SK-N-SH (cell line): ENCODE data around the gene NAALADL1. TPM values are rescaled to one million over a fixed set of nuclear protein-coding genes. Genes with fewer than 3 reads are reported as not detected.

Experiments
- CTCF ChIA-PET: fragments of 300-600, 350-600 bp; formaldehyde crosslinking; extraction: SDS; loops from one replicate; lab custom pipeline; 2021; lab: Yijun Ruan, JAX
- POLR2A ChIA-PET: fragments of 350-600 bp; sonication (Branson Sonifier 250); formaldehyde crosslinking; extraction: SDS; loops from one replicate; lab custom pipeline; 2020; ENCODE audit warnings: antibody characterized with exemption, inconsistent platforms; lab: Yijun Ruan, JAX
- DNase-seq: peaks from one replicate; pipeline ENCODE4 v3.0.0; 2012
- H2AFZ ChIP-seq: fragments of 200-600 bp; sonication (generic); 2 replicates; pipeline ENCODE4 v1.8.1; 2016; ENCODE audit warnings: antibody characterized with exemption, mild to moderate bottlenecking, low read depth
- H3F3A ChIP-seq: fragments of 200-600 bp; sonication (generic); replicated peaks from 2 replicates; pipeline ENCODE3; 2016; ENCODE audit warnings: antibody characterized with exemption, mild to moderate bottlenecking; ENCODE audit not compliant: insufficient read depth
- H3K27ac ChIP-seq, 2 experiments: fragments of 200-500 bp in 1 of 2; fragments of 200-600 bp in 1 of 2; sonication (Bioruptor generic) in 1 of 2; sonication (generic), shearing (Covaris generic) in 1 of 2; 2 replicates each; pipeline versions ENCODE4 v1.5.1 to v1.6.1; 2014 to 2016; ENCODE audit warnings: low read depth in 2 of 2, inconsistent platforms in 1 of 2, low read length in 1 of 2, mild to moderate bottlenecking in 1 of 2, mixed read lengths in 1 of 2
- H3K27me3 ChIP-seq: fragments of 200-600 bp; sonication (generic), shearing (Covaris generic); 2 replicates; pipeline ENCODE4 v1.6.1; 2016; ENCODE audit warnings: mixed run types; ENCODE audit not compliant: insufficient read depth
- H3K36me3 ChIP-seq, 2 experiments: fragments of 200-500 bp in 1 of 2; fragments of 200-600 bp in 1 of 2; sonication (Bioruptor generic) in 1 of 2; sonication (generic) in 1 of 2; replicated peaks in 1 of 2; 2 replicates each; pipeline versions ENCODE3 to v1.5.1; 2014 to 2016; ENCODE audit warnings: low read length in 1 of 2, mild to moderate bottlenecking in 1 of 2; ENCODE audit not compliant: insufficient read depth in 2 of 2, control insufficient read depth in 1 of 2
- H3K4me1 ChIP-seq, 2 experiments: fragments of 200-500 bp in 1 of 2; fragments of 200-600 bp in 1 of 2; sonication (Bioruptor generic) in 1 of 2; sonication (generic), shearing (Covaris generic) in 1 of 2; 2 replicates each; pipeline versions ENCODE4 v1.5.1 to v1.6.1; 2014 to 2016; ENCODE audit warnings: low read depth in 1 of 2, low read length in 1 of 2, mixed run types in 1 of 2; ENCODE audit not compliant: insufficient read depth in 2 of 2, control insufficient read depth in 1 of 2
- H3K4me2 ChIP-seq: fragments of 200-600 bp; sonication (generic), shearing (Covaris generic); 2 replicates; pipeline ENCODE4 v1.6.1; 2017; ENCODE audit warnings: mixed run types
- H3K4me3 ChIP-seq, 2 experiments: fragments of 200-500 bp in 1 of 2; fragments of 200-600 bp in 1 of 2; sonication (Bioruptor generic) in 1 of 2; sonication (generic), shearing (Covaris generic) in 1 of 2; 2 replicates each; pipeline versions ENCODE4 v1.5.1 to v1.8.1; 2014 to 2016; ENCODE audit warnings: low read depth in 2 of 2, inconsistent platforms in 1 of 2, low read length in 1 of 2, mild to moderate bottlenecking in 1 of 2, mixed read lengths in 1 of 2, moderate library complexity in 1 of 2
- H3K79me2 ChIP-seq: fragments of 200-600 bp; sonication (generic); 2 replicates; pipeline ENCODE4 v1.8.1; 2017; ENCODE audit warnings: mild to moderate bottlenecking; ENCODE audit not compliant: insufficient read depth
- H3K9ac ChIP-seq: fragments of 200-600 bp; sonication (generic); 2 replicates; pipeline ENCODE4 v1.6.1; 2017; ENCODE audit warnings: mixed run types
- H3K9me2 ChIP-seq: fragments of 200-600 bp; sonication (generic); 2 replicates; pipeline ENCODE4 v1.6.1; 2017; ENCODE audit warnings: mixed run types
- H3K9me3 ChIP-seq: fragments of 200-600 bp; sonication (generic); 2 replicates; pipeline ENCODE4 v1.6.1; 2017; ENCODE audit warnings: mixed run types, mild to moderate bottlenecking, moderate library complexity
- H4K20me1 ChIP-seq: fragments of 200-600 bp; sonication (generic); 2 replicates; pipeline ENCODE4 v1.6.1; 2017; ENCODE audit warnings: mild to moderate bottlenecking, mixed run types; ENCODE audit not compliant: insufficient read depth
- EP300 ChIP-seq, 2 experiments: IDR thresholded peaks; 2 replicates each; pipeline versions ENCODE4 v1.4.0 to v1.6.1; 2012; ENCODE audit warnings: borderline replicate concordance in 1 of 2, low read depth in 1 of 2, low read length in 1 of 2
- FOXJ3 ChIP-seq: sonication (generic); formaldehyde crosslinking; IDR thresholded peaks from 2 replicates; pipeline ENCODE4 v1.5.1; 2020; ENCODE audit warnings: mild to moderate bottlenecking, missing genetic modification reagents
- JUND ChIP-seq: IDR thresholded peaks from 2 replicates; pipeline ENCODE4 v1.4.0; 2012
- MEF2A ChIP-seq: IDR thresholded peaks from 2 replicates; pipeline ENCODE4 v1.4.0; 2012; ENCODE audit warnings: low read depth, borderline replicate concordance
- MXI1 ChIP-seq: IDR thresholded peaks from 2 replicates; pipeline ENCODE4 v1.6.1; 2012; ENCODE audit warnings: mild to moderate bottlenecking, low read depth, low read length, improper control_type of control experiment
- RCOR1 ChIP-seq: fragments of 150-350 bp; IDR thresholded peaks from 2 replicates; pipeline ENCODE4 v1.6.1; 2017; ENCODE audit warnings: antibody characterized with exemption, low read length
- SIN3A ChIP-seq: IDR thresholded peaks from 2 replicates; pipeline ENCODE4 v1.6.1; 2012; ENCODE audit warnings: low read depth, mild to moderate bottlenecking, low read length, moderate library complexity, borderline replicate concordance
- SMC3 ChIP-seq: IDR thresholded peaks from 2 replicates; pipeline ENCODE4 v1.6.1; 2012; ENCODE audit warnings: low read depth, low read length, improper control_type of control experiment
- TEAD4 ChIP-seq: IDR thresholded peaks from 2 replicates; pipeline ENCODE4 v1.4.0; 2012; ENCODE audit warnings: mild to moderate bottlenecking, borderline replicate concordance; ENCODE audit not compliant: insufficient read depth
- WGBS: methylation state at CpG from one replicate; pipeline ENCODE4 v1.1.6; 2017; ENCODE audit warnings: low lambda C conversion rate; 5-methylcytosine and 5-hydroxymethylcytosine counted together
- polyA plus RNA-seq, 3 experiments: library from polyadenylated mRNA; depleted of rRNA; stranded (reverse); fragments of >200 nt; gene quantifications; 2 replicates each; pipeline ENCODE4 v1.2.3, GENCODE V29; 2012
- TF ChIP-seq, protein P1 (sequence below): IDR thresholded peaks from 2 replicates; pipeline ENCODE4; 2012
- TF ChIP-seq, protein P2 (sequence below): IDR thresholded peaks from 2 replicates; pipeline ENCODE4 v1.6.1; 2012; ENCODE audit warnings: mild to moderate bottlenecking, low read depth, low read length, moderate library complexity
- TF ChIP-seq, protein P3 (sequence below): fragments of 150-350 bp; IDR thresholded peaks from 2 replicates; pipeline ENCODE4 v1.6.1; 2017; ENCODE audit warnings: antibody characterized with exemption, low read length, low read depth, borderline replicate concordance

Gene NAALADL1
- polyA plus RNA-seq, 1 of the 3 experiments (the other 2 are of a cell fraction), result not detected

DNA sequence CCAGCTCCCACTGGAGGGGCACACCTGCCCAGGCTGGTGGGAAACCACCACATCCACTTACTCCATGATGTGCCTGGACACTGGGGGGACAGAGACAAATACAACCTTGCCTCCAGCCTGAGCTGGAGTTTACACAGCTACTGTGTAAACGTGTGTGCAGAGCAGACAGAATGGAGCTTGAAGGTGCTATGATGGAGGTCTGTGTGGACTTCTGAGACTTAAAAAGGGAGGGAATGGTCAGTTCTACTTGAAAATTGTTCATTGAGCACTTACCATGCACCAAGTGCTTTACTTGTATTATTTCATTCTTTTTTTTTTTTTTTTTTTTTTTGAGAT, 14.2 kb upstream of the NAALADL1 start (continued):
- TF ChIP-seq EP300 (IDR thresholded peaks at IDR 0.05; ENCODE audit: borderline replicate concordance in 1 of 2, low read depth in 1 of 2, low read length in 1 of 2), result no peak
- TF ChIP-seq, all 33 proteins: peak for 0

DNA sequence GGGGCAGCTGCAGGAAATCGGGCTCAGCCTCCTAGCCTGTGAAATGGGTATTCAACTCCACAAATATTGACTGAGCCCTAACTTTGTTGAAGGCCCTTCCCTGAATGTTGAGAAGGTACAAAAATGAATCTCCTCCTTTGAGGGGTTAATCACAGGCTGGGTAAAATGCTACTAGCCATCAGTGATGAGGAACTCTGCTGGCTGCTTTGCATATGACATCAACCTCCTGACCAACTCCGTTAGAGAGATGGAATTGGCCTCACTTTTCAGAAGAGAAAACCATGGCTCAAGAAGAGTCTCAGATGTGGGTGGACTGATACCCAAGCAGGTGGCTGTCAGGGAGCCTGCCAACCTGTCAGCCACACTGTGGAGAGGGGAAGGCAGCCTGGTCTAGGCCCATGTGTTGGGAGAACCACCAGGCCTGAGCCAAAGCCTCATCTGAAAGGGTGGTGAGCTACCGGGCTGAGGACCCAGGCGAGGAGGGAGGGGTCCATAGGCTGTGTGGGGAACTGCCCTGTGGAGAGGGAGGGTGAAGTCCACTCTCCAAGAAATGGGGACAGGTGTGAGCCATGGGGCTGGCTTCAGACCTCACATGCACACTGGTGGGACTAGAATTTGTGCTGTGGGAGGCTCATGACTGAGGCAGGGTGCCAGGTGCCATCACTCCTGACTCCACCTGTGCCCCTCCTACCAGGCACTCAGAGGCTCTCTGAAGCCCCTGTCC, 13.7 kb upstream of the NAALADL1 start:
- no peaks in the 10 kb centered on the region for H3K9me2 ChIP-seq
- no peak overlapping the region for H3K9ac ChIP-seq
- no peak overlapping the region for H3K4me3 ChIP-seq
- no peak overlapping the region for H2AFZ ChIP-seq
- ChIA-PET POLR2A (no interaction called here), CTCF (interaction anchor here (1.3 kb wide), 1 partner anchor 58 kb away, joined by 3 read pairs; the partner anchor contains the start of gene ARL2)
- no peaks in the 10 kb centered on the region; the same call in 1 of the 2 replicates for H4K20me1 ChIP-seq
- H3K79me2 ChIP-seq, result no peaks in the 10 kb centered on the region
- H3K4me2 ChIP-seq, result no peak overlapping the region
- H3F3A ChIP-seq, result peaks cover 2% of the 10 kb centered on the region
- no peaks in the 10 kb centered on the region for H3K27me3 ChIP-seq
- H3K36me3 ChIP-seq, result no peaks in the 10 kb centered on the region
- H3K27ac ChIP-seq, result no peak overlapping the region
- no peak for DNase-seq
- TF ChIP-seq, protein P1, sequence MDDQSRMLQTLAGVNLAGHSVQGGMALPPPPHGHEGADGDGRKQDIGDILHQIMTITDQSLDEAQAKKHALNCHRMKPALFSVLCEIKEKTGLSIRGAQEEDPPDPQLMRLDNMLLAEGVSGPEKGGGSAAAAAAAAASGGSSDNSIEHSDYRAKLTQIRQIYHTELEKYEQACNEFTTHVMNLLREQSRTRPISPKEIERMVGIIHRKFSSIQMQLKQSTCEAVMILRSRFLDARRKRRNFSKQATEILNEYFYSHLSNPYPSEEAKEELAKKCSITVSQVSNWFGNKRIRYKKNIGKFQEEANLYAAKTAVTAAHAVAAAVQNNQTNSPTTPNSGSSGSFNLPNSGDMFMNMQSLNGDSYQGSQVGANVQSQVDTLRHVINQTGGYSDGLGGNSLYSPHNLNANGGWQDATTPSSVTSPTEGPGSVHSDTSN, result no peak
- TF ChIP-seq MEF2A (no peak), MXI1 (no peak), TEAD4 (no peak), JUND (no peak), SIN3A (no peak), SMC3 (no peak), RCOR1 (no peak), FOXJ3 (CRISPR knock-in tag) (no peak)
- TF ChIP-seq, protein P2, sequence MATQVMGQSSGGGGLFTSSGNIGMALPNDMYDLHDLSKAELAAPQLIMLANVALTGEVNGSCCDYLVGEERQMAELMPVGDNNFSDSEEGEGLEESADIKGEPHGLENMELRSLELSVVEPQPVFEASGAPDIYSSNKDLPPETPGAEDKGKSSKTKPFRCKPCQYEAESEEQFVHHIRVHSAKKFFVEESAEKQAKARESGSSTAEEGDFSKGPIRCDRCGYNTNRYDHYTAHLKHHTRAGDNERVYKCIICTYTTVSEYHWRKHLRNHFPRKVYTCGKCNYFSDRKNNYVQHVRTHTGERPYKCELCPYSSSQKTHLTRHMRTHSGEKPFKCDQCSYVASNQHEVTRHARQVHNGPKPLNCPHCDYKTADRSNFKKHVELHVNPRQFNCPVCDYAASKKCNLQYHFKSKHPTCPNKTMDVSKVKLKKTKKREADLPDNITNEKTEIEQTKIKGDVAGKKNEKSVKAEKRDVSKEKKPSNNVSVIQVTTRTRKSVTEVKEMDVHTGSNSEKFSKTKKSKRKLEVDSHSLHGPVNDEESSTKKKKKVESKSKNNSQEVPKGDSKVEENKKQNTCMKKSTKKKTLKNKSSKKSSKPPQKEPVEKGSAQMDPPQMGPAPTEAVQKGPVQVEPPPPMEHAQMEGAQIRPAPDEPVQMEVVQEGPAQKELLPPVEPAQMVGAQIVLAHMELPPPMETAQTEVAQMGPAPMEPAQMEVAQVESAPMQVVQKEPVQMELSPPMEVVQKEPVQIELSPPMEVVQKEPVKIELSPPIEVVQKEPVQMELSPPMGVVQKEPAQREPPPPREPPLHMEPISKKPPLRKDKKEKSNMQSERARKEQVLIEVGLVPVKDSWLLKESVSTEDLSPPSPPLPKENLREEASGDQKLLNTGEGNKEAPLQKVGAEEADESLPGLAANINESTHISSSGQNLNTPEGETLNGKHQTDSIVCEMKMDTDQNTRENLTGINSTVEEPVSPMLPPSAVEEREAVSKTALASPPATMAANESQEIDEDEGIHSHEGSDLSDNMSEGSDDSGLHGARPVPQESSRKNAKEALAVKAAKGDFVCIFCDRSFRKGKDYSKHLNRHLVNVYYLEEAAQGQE, result no peak
- TF ChIP-seq, protein P3, sequence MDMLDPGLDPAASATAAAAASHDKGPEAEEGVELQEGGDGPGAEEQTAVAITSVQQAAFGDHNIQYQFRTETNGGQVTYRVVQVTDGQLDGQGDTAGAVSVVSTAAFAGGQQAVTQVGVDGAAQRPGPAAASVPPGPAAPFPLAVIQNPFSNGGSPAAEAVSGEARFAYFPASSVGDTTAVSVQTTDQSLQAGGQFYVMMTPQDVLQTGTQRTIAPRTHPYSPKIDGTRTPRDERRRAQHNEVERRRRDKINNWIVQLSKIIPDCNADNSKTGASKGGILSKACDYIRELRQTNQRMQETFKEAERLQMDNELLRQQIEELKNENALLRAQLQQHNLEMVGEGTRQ, result no peak
- TF ChIP-seq, all 33 proteins: peak for 0
- 68% methylated on average over 2 of the region's 4 CpGs for WGBS
- H3K9me3 ChIP-seq, result no peaks in the 10 kb centered on the region
- H3K4me1 ChIP-seq, result no peaks in the 10 kb centered on the region
